K562 (cell line): ENCODE results near the gene SMARCC1. TPM values are rescaled to one million over a fixed set of nuclear protein-coding genes. Genes with fewer than 3 reads are reported as not detected.

Experiments
- ATAC-seq: fragments of 200-7000 bp; cut with Tn5 transposase; 3 replicates; pipeline ENCODE4 v1.9.1; 2020; ENCODE audit warnings: moderate library complexity
- BruUV-seq: library from RNA; stranded (reverse); fragments of 400-500 nt; replicated peaks from 2 replicates; lab custom pipeline; 2021; lab: Mats Ljungman, UMichigan
- CTCF ChIA-PET: fragments of 300-600 bp; formaldehyde crosslinking; extraction: SDS; loops from one replicate; lab custom pipeline; 2021; ENCODE audit warnings: low intra/inter-chr PET ratio; lab: Yijun Ruan, JAX
- POLR2A ChIA-PET: fragments of 300-600, 350-650 bp; sonication (Branson Sonifier 250); formaldehyde crosslinking; extraction: SDS; loops from one replicate; lab custom pipeline; 2021; ENCODE audit warnings: antibody characterized with exemption, inconsistent platforms; lab: Yijun Ruan, JAX
- DNase-seq, 4 experiments: peaks; one replicate each; pipeline versions ENCODE4 v3.0.0 to v3.0.0-alpha.2; 2011 to 2018; ENCODE audit warnings: low spot score in 3 of 4, mixed read lengths in 3 of 4; ENCODE audit errors: extremely low read depth in 1 of 4
- FAIRE-seq: peaks from 2 replicates; lab custom pipeline; 2011; peaks lifted over from hg19 to GRCh38; lab: Jason Lieb, UNC
- H2AFZ ChIP-seq: 2 replicates; pipeline ENCODE4 v1.6.0; 2011; ENCODE audit warnings: low read depth, low read length, control low read depth, inconsistent platforms
- H3K27ac ChIP-seq: fragments of 200-600 bp; 3 replicates; pipeline ENCODE4 v1.8.0; 2011; ENCODE audit warnings: low read depth, mild to moderate bottlenecking, control low read depth, inconsistent platforms, low read length, moderate library complexity, mixed read lengths; ENCODE audit errors: extremely low read depth
- H3K27me3 ChIP-seq, 2 experiments: fragments of 300-600 bp in 1 of 2; 2 replicates in 1 of 2; 3 replicates in 1 of 2; pipeline versions ENCODE4 v1.6.0 to v1.8.0; 2011; ENCODE audit warnings: inconsistent platforms in 2 of 2, low read length in 2 of 2, mild to moderate bottlenecking in 1 of 2, mixed read lengths in 1 of 2, moderate library complexity in 1 of 2; ENCODE audit not compliant: control insufficient read depth in 2 of 2, insufficient read depth in 2 of 2
- H3K36me3 ChIP-seq: fragments of 300-600 bp; 3 replicates; pipeline ENCODE4 v1.8.0; 2011; ENCODE audit warnings: mild to moderate bottlenecking, low read length, inconsistent platforms; ENCODE audit not compliant: control insufficient read depth, insufficient read depth
- H3K4me1 ChIP-seq, 2 experiments: fragments of 200-600 bp in 1 of 2; replicated peaks in 1 of 2; 2 replicates in 1 of 2; 3 replicates in 1 of 2; pipeline versions ENCODE4 v1.5.1 to v1.8.0; 2011; ENCODE audit warnings: inconsistent platforms in 2 of 2, low read length in 2 of 2, mild to moderate bottlenecking in 1 of 2, mixed read lengths in 1 of 2, moderate library complexity in 1 of 2; ENCODE audit not compliant: control insufficient read depth in 2 of 2, insufficient read depth in 2 of 2
- H3K4me2 ChIP-seq: 2 replicates; pipeline ENCODE4 v1.6.1; 2011; ENCODE audit warnings: low read length, control low read depth, inconsistent platforms, mixed read lengths; ENCODE audit not compliant: insufficient read depth
- H3K4me3 ChIP-seq: fragments of 200-600 bp; sonication (generic), shearing (Covaris generic); 2 replicates; pipeline ENCODE4 v1.5.1; 2016; ENCODE audit warnings: control low read depth, inconsistent platforms
- H3K79me2 ChIP-seq: fragments of 200-600 bp; 3 replicates; pipeline ENCODE4 v1.8.0; 2011; ENCODE audit warnings: low read length, inconsistent platforms; ENCODE audit not compliant: control insufficient read depth, insufficient read depth
- H3K9ac ChIP-seq, 2 experiments: 2 replicates each; pipeline versions ENCODE4 v1.6.0 to v1.6.1; 2011; ENCODE audit warnings: low read depth in 2 of 2, low read length in 2 of 2, control low read depth in 1 of 2, inconsistent platforms in 1 of 2, mild to moderate bottlenecking in 1 of 2, mixed read lengths in 1 of 2; ENCODE audit not compliant: insufficient read depth in 1 of 2
- H3K9me1 ChIP-seq: one replicate; pipeline ENCODE4 v1.6.0; 2011; ENCODE audit warnings: inconsistent platforms, mild to moderate bottlenecking, low read length, moderate library complexity; ENCODE audit not compliant: control insufficient read depth, insufficient read depth
- H3K9me3 ChIP-seq: replicated peaks from 2 replicates; pipeline ENCODE4 v1.5.1; 2011; ENCODE audit warnings: low read depth, low read length, inconsistent platforms; ENCODE audit not compliant: control insufficient read depth, insufficient read depth
- H4K20me1 ChIP-seq: replicated peaks from 2 replicates; pipeline ENCODE4 v1.6.1; 2011; ENCODE audit warnings: low read length, inconsistent platforms, mixed read lengths; ENCODE audit not compliant: control insufficient read depth, insufficient read depth
- ELF4 ChIP-seq: fragments of 450-650 bp; formaldehyde crosslinking; IDR thresholded peaks from 2 replicates; pipeline ENCODE4 v1.4.0; 2022; ENCODE audit warnings: missing genetic modification characterization
- HDAC1 ChIP-seq, 2 experiments: fragments of 450-650 bp; IDR thresholded peaks; 2 replicates each; pipeline ENCODE4 v1.6.1; 2016 to 2017; ENCODE audit warnings: inconsistent platforms in 1 of 2, mild to moderate bottlenecking in 1 of 2, moderate library complexity in 1 of 2
- HMG20A ChIP-seq: fragments of 450-650 bp; formaldehyde crosslinking; conservative IDR thresholded peaks from 2 replicates; pipeline ENCODE4 v1.4.0; 2020; ENCODE audit warnings: mild to moderate bottlenecking, mixed read lengths
- MCM2 ChIP-seq: fragments of 450-650 bp; IDR thresholded peaks from 2 replicates; pipeline ENCODE4 v1.6.1; 2017; ENCODE audit warnings: low read depth, mild to moderate bottlenecking
- NBN ChIP-seq: fragments of 450-650 bp; IDR thresholded peaks from 2 replicates; pipeline ENCODE4 v1.6.1; 2016; ENCODE audit warnings: low read depth, mild to moderate bottlenecking
- POLR2AphosphoS5 ChIP-seq: IDR thresholded peaks from 2 replicates; pipeline ENCODE4 v1.6.1; 2011; ENCODE audit warnings: mild to moderate bottlenecking, low read depth, low read length, moderate library complexity; ENCODE audit not compliant: control insufficient read depth, insufficient read depth
- PPARD ChIP-seq: fragments of 250-450 bp; sonication (Bioruptor Pico); IDR thresholded peaks from 2 replicates; pipeline ENCODE4 v1.8.0; 2022; ENCODE audit warnings: inconsistent platforms, mild to moderate bottlenecking, moderate library complexity
- ZEB2 ChIP-seq: fragments of 450-650 bp; IDR thresholded peaks from 2 replicates; pipeline ENCODE4 v1.6.1; 2016
- ZNF699 ChIP-seq: fragments of 250-450 bp; sonication (Bioruptor Pico); IDR thresholded peaks from 2 replicates; pipeline ENCODE4 v1.8.0; 2021; ENCODE audit warnings: mild to moderate bottlenecking, moderate library complexity; ENCODE audit not compliant: insufficient replicate concordance
- WGBS: fragments of 100-300 bp; shearing (Covaris generic); methylation state at CpG from one replicate; pipeline ENCODE4 v1.1.6; 2016; ENCODE audit warnings: low coverage, mixed read lengths; ENCODE audit not compliant: insufficient coverage; ENCODE audit errors: missing lambda C conversion rate; 5-methylcytosine and 5-hydroxymethylcytosine counted together
- in situ Hi-C: fragments of 300-500 bp; cut with MboI; formaldehyde crosslinking; loops from 4 replicates; pipeline ENCODE4 v1.15.0; 2018; ENCODE audit warnings: inconsistent platforms, mixed read lengths
- intact Hi-C: fragments of 100-400 bp; cut with micrococcal nuclease; formaldehyde crosslinking; loops from 2 replicates; pipeline ENCODE4 v1.14.2; 2022
- polyA plus RNA-seq, 8 experiments: library from polyadenylated mRNA; depleted of rRNA in 4 of 8; stranded (reverse) in 5 of 8; unstranded in 3 of 8; fragments of >200 nt; fragmentation: Nextera tagmentation in 2 of 8; fragmentation: Illumina TruSeq in 1 of 8; extraction: Ambion mirVana in 2 of 8; extraction: Trizol in 1 of 8; gene quantifications; 2 replicates each; pipeline versions ENCODE4 v1.2.1 to v1.2.3, GENCODE V29; 2011 to 2014; ENCODE audit warnings: inconsistent platforms in 1 of 8, missing spikeins in 1 of 8
- total RNA-seq, 7 experiments: library from RNA; depleted of rRNA in 6 of 7; stranded (reverse); fragments of >200 nt in 6 of 7; fragmentation: Illumina TruSeq in 2 of 7; extraction: Trizol in 2 of 7; gene quantifications; 2 replicates each; pipeline versions ENCODE4 v1.2.1 to v1.2.3, GENCODE V29; 2011 to 2021; ENCODE audit warnings: low replicate concordance in 1 of 7

The SMARCC1 gene
- total and polyA plus RNA-seq, 9 of the 15 experiments (the other 6 are each of a cell fraction or from before 2014, with no cell fraction given): 20.7 to 199 (median 66.0) TPM

GRCh38 chr3:47588053-47588452 lies 193.6 kb downstream of the SMARCC1 start:
- no peak for FAIRE-seq
- POLR2A ChIA-PET: interaction anchor here (0.8 kb wide), 1 partner anchor 12 kb away, joined by 3 read pairs; no protein-coding TSS in a partner anchor

GRCh38 chr3:47586746-47587145 lies 194.9 kb downstream of the SMARCC1 start:
- in situ Hi-C loops (no loop called here), intact Hi-C loops (no loop called here)
- 83% methylated on average over 6 of the region's 6 CpGs for WGBS
- Histone ChIP-seq H2AFZ (no peak overlapping the region), H4K20me1 (peaks cover 5% of the 10 kb centered on the region; the same call in 1 of the 2 replicates), H3K27ac (no peak overlapping the region), H3K4me2 (no peak overlapping the region), H3K4me3 (no peak overlapping the region), H3K27me3 (no peaks in the 10 kb centered on the region), H3K4me1 (no peaks in the 10 kb centered on the region), H3K36me3 (peaks cover 66% of the 10 kb centered on the region), H3K9me1 (no peaks in the 10 kb centered on the region), H3K9ac (no peak overlapping the region), H3K79me2 (no peaks in the 10 kb centered on the region), H3K9me3 (no peaks in the 10 kb centered on the region)
- BruUV-seq: no TSS peak
- TF ChIP-seq NBN (no peak), POLR2AphosphoS5 (peak; percentile 13; the same call in 1 of the 2 replicates)
- FAIRE-seq (no peak), ATAC-seq (no peak), DNase-seq (peak in 1 of 4 experiments; percentile 5)
- POLR2A ChIA-PET: interaction anchor here (0.9 to 1.6 kb wide), 2 partner anchors 12 to 17 kb away, joined by 3 to 5 read pairs; no protein-coding TSS in a partner anchor
- CTCF ChIA-PET: no interaction called here

More at GRCh38 chr3:47588053-47588452, 193.6 kb downstream of the SMARCC1 start:
- no peak for ATAC-seq
- no peaks in the 10 kb centered on the region for H3K9me3 ChIP-seq
- WGBS: 91% methylated on average over 7 of the region's 7 CpGs
- no peak overlapping the region for H3K4me2 ChIP-seq
- no peak overlapping the region for H2AFZ ChIP-seq
- in situ Hi-C loops: no loop called here
- H3K36me3 ChIP-seq: peaks cover 78% of the 10 kb centered on the region
- BruUV-seq: no TSS peak
- peaks cover 5% of the 10 kb centered on the region; the same call in 1 of the 2 replicates for H4K20me1 ChIP-seq
- H3K27ac ChIP-seq: no peak overlapping the region
- H3K4me1 ChIP-seq: no peaks in the 10 kb centered on the region
- H3K4me3 ChIP-seq: no peak overlapping the region
- H3K9ac ChIP-seq: no peak overlapping the region
- H3K27me3 ChIP-seq: no peaks in the 10 kb centered on the region
- CTCF ChIA-PET: no interaction called here
- no peaks in the 10 kb centered on the region for H3K9me1 ChIP-seq
- no peak for DNase-seq
- TF ChIP-seq PPARD (CRISPR knock-in tag): no peak
- TF ChIP-seq ELF4 (CRISPR knock-in tag): no peak
- no peak for TF ChIP-seq HDAC1 (IDR thresholded peaks at IDR 0.05)
- no peak for TF ChIP-seq ZEB2
- no peak for TF ChIP-seq ZNF699 (CRISPR knock-in tag)
- no peak for TF ChIP-seq MCM2
- TF ChIP-seq HMG20A (CRISPR knock-in tag): no peak
- TF ChIP-seq, all 486 proteins: peak for 0
- H3K79me2 ChIP-seq: no peaks in the 10 kb centered on the region
- intact Hi-C loops: no loop called here
